WTC11 (cell line): ENCODE measurements around the gene MDM1. TPM values are rescaled to one million over a fixed set of nuclear protein-coding genes. Genes with fewer than 3 reads are reported as not detected.

Source experiments
- ATAC-seq: fragments of 200-7000 bp; cut with Tn5 transposase; 2 replicates; pipeline ENCODE4 v1.10.0; 2021; ENCODE audit warnings: mild to moderate bottlenecking, moderate library complexity
- CTCF ChIA-PET: fragments of 300-600 bp; sonication (Branson Sonifier 250); formaldehyde crosslinking; loops from one replicate; lab custom pipeline; 2021; ENCODE audit warnings: antibody characterized with exemption; lab: Charles Lee
- POLR2A ChIA-PET: fragments of 350-600 bp; sonication (Branson Sonifier 250); formaldehyde crosslinking; loops from one replicate; lab custom pipeline; 2021; ENCODE audit warnings: antibody characterized with exemption; lab: Charles Lee
- DNase-seq: peaks from one replicate; pipeline ENCODE4 v3.0.0; 2021; ENCODE audit warnings: low spot score
- H3K27ac Mint-ChIP-seq: 2 replicates; pipeline ENCODE4 v1.8.0; 2021; ENCODE audit warnings: mixed read lengths
- H3K27me3 Mint-ChIP-seq: 2 replicates; pipeline ENCODE4 v1.8.0; 2021; ENCODE audit warnings: low read depth, mild to moderate bottlenecking, moderate library complexity, mixed read lengths
- H3K36me3 Mint-ChIP-seq: 2 replicates; pipeline ENCODE4 v1.8.0; 2021; ENCODE audit warnings: mixed read lengths
- H3K4me1 Mint-ChIP-seq: 2 replicates; pipeline ENCODE4 v1.8.0; 2022; ENCODE audit warnings: mixed read lengths
- H3K4me3 Mint-ChIP-seq: 2 replicates; pipeline ENCODE4 v1.8.0; 2021; ENCODE audit warnings: mild to moderate bottlenecking, moderate library complexity, mixed read lengths
- H3K9me3 Mint-ChIP-seq: 2 replicates; pipeline ENCODE4 v1.8.0; 2021; ENCODE audit warnings: mixed read lengths
- ARID4B ChIP-seq: sonication (generic); formaldehyde crosslinking; IDR thresholded peaks from 2 replicates; pipeline ENCODE4 v1.8.0; 2023; ENCODE audit warnings: missing genetic modification reagents, mild to moderate bottlenecking, borderline replicate concordance
- ATF3 ChIP-seq: sonication (generic); formaldehyde crosslinking; conservative IDR thresholded peaks from 2 replicates; pipeline ENCODE4 v1.8.1; 2022; ENCODE audit warnings: mild to moderate bottlenecking, missing genetic modification reagents
- E2F1 ChIP-seq: sonication (generic); formaldehyde crosslinking; IDR thresholded peaks from 2 replicates; pipeline ENCODE4 v1.8.0; 2022; ENCODE audit warnings: mild to moderate bottlenecking, missing genetic modification reagents
- FOXP1 ChIP-seq: sonication (generic); formaldehyde crosslinking; IDR thresholded peaks from 2 replicates; pipeline ENCODE4 v1.8.0; 2022; ENCODE audit warnings: missing genetic modification reagents, mild to moderate bottlenecking, moderate library complexity, borderline replicate concordance
- HMGA2 ChIP-seq: fragments of 250-450 bp; sonication (Bioruptor Pico); IDR thresholded peaks from 2 replicates; pipeline ENCODE4 v1.4.0; 2021; ENCODE audit warnings: mild to moderate bottlenecking, moderate library complexity
- HMGXB4 ChIP-seq: sonication (generic); formaldehyde crosslinking; IDR thresholded peaks from 2 replicates; pipeline ENCODE4 v1.8.1; 2023; ENCODE audit warnings: mild to moderate bottlenecking, moderate library complexity, missing genetic modification reagents
- ZNF219 ChIP-seq: sonication (generic); formaldehyde crosslinking; IDR thresholded peaks from 2 replicates; pipeline ENCODE4 v1.8.0; 2023; ENCODE audit warnings: missing genetic modification reagents, mild to moderate bottlenecking, borderline replicate concordance
- ZNF281 ChIP-seq: sonication (generic); formaldehyde crosslinking; IDR thresholded peaks from 2 replicates; pipeline ENCODE4 v1.8.0; 2023; ENCODE audit warnings: mild to moderate bottlenecking, missing genetic modification reagents
- ZNF317 ChIP-seq: sonication (generic); formaldehyde crosslinking; IDR thresholded peaks from 2 replicates; pipeline ENCODE4 v1.8.1; 2023; ENCODE audit warnings: low read depth, mild to moderate bottlenecking, moderate library complexity, missing genetic modification reagents, borderline replicate concordance
- total RNA-seq: library from RNA; stranded (reverse); gene quantifications from 3 replicates; pipeline ENCODE4 v1.2.3, GENCODE V29; 2021
- TF ChIP-seq, protein P1 (sequence below): sonication (generic); formaldehyde crosslinking; IDR thresholded peaks from 2 replicates; pipeline ENCODE4 v1.8.1; 2022; ENCODE audit warnings: missing genetic modification reagents, borderline replicate concordance
- TF ChIP-seq, protein P2 (sequence below): sonication (generic); formaldehyde crosslinking; IDR thresholded peaks from 2 replicates; pipeline ENCODE4 v1.8.1; 2023; ENCODE audit warnings: mild to moderate bottlenecking, missing genetic modification reagents

The MDM1 gene
- total RNA-seq, 1 experiment from 2014 or later: 9.1 TPM

DNA sequence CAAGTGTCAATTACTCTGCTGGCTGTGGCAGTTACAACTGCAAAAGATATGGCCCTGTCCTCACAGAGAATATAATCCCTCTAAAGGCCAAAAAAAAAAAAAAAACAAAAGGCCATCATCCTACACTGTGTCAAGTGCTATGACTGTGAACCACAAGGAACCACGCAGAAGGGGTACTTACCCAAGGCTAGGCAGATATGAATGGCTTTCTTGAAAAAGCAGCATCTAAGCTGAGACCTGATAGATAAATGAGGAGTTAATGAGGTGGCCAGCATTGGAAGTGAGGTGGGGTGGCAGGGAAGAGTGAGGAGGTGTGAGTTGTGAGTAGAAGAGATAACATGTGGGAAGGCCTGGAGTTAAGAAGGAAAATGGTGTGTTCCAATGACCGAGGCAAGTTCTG lies 62.4 kb downstream of the MDM1 start (continued):
- TF ChIP-seq, protein P1, sequence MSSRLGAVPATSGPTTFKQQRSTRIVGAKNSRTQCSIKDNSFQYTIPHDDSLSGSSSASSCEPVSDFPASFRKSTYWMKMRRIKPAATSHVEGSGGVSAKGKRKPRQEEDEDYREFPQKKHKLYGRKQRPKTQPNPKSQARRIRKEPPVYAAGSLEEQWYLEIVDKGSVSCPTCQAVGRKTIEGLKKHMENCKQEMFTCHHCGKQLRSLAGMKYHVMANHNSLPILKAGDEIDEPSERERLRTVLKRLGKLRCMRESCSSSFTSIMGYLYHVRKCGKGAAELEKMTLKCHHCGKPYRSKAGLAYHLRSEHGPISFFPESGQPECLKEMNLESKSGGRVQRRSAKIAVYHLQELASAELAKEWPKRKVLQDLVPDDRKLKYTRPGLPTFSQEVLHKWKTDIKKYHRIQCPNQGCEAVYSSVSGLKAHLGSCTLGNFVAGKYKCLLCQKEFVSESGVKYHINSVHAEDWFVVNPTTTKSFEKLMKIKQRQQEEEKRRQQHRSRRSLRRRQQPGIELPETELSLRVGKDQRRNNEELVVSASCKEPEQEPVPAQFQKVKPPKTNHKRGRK (CRISPR knock-in tag): no peak
- TF ChIP-seq ATF3 (CRISPR knock-in tag) (no peak), ZNF281 (CRISPR knock-in tag) (no peak)
- TF ChIP-seq, all 79 proteins: peak for 0

GRCh38 chr12:68268967-68269366 lies 63.2 kb downstream of the MDM1 start:
- DNase-seq (no peak), ATAC-seq (no peak)
- H3K9me3 Mint-ChIP-seq: no peaks in the 10 kb centered on the region
- TF ChIP-seq FOXP1: no peak
- no peak for TF ChIP-seq HMGXB4 (CRISPR knock-in tag)
- no peak for TF ChIP-seq HMGA2 (CRISPR knock-in tag)
- TF ChIP-seq, protein P2, sequence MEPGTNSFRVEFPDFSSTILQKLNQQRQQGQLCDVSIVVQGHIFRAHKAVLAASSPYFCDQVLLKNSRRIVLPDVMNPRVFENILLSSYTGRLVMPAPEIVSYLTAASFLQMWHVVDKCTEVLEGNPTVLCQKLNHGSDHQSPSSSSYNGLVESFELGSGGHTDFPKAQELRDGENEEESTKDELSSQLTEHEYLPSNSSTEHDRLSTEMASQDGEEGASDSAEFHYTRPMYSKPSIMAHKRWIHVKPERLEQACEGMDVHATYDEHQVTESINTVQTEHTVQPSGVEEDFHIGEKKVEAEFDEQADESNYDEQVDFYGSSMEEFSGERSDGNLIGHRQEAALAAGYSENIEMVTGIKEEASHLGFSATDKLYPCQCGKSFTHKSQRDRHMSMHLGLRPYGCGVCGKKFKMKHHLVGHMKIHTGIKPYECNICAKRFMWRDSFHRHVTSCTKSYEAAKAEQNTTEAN (CRISPR knock-in tag): no peak
- no peak for TF ChIP-seq ZNF317 (CRISPR knock-in tag)
- TF ChIP-seq ZNF219 (CRISPR knock-in tag): no peak
- TF ChIP-seq E2F1 (CRISPR knock-in tag): no peak
- no peak for TF ChIP-seq ARID4B
- no peaks in the 10 kb centered on the region for H3K36me3 Mint-ChIP-seq
- H3K4me3 Mint-ChIP-seq: no peak overlapping the region
- H3K27ac Mint-ChIP-seq: no peak overlapping the region
- CTCF ChIA-PET: interaction anchor here (0.6 kb wide), 1 partner anchor 48 kb away, joined by 4 read pairs; no protein-coding TSS in a partner anchor
- H3K4me1 Mint-ChIP-seq: no peaks in the 10 kb centered on the region
- H3K27me3 Mint-ChIP-seq: no peaks in the 10 kb centered on the region
- POLR2A ChIA-PET: no interaction called here
